Panc1 (cell line): ENCODE data around the gene MYO16. TPM values are rescaled to one million over a fixed set of nuclear protein-coding genes. Genes with fewer than 3 reads are reported as not detected.

Experiments used
- ATAC-seq: fragments of 200-7000 bp; cut with Tn5 transposase; 2 replicates; pipeline ENCODE4 v1.9.1; 2020; ENCODE audit warnings: mild to moderate bottlenecking, moderate library complexity
- BruUV-seq: library from RNA; stranded (reverse); fragments of 400-500 nt; replicated peaks from 2 replicates; lab custom pipeline; 2021; lab: Mats Ljungman, UMichigan
- CTCF ChIA-PET: fragments of 300-600 bp; sonication (Branson Sonifier 250); formaldehyde crosslinking; loops from one replicate; lab custom pipeline; 2022; ENCODE audit warnings: antibody characterized with exemption; lab: Charles Lee
- POLR2A ChIA-PET: fragments of 300-600 bp; sonication (Branson Sonifier 250); formaldehyde crosslinking; loops from one replicate; lab custom pipeline; 2022; ENCODE audit warnings: antibody characterized with exemption; lab: Charles Lee
- DNase-seq: peaks from one replicate; pipeline ENCODE4 v3.0.0-alpha.2; 2010; ENCODE audit warnings: low read depth, low spot score
- H3K27ac ChIP-seq: 2 replicates; pipeline ENCODE4 v1.5.1; 2011; ENCODE audit warnings: mild to moderate bottlenecking, low read length, inconsistent platforms
- H3K27me3 ChIP-seq: fragments of 200-500 bp; sonication (Bioruptor generic); 2 replicates; pipeline ENCODE4 v1.6.0; 2014; ENCODE audit warnings: low read length, inconsistent platforms; ENCODE audit not compliant: control insufficient read depth, insufficient read depth
- H3K36me3 ChIP-seq: fragments of 200-500 bp; sonication (Bioruptor generic); 2 replicates; pipeline ENCODE4 v1.5.1; 2014; ENCODE audit warnings: inconsistent platforms, mild to moderate bottlenecking, low read length, moderate library complexity; ENCODE audit not compliant: control insufficient read depth, insufficient read depth
- H3K4me1 ChIP-seq: 2 replicates; pipeline ENCODE4 v1.5.1; 2011; ENCODE audit warnings: inconsistent platforms, mild to moderate bottlenecking, low read length, moderate library complexity; ENCODE audit not compliant: control insufficient read depth, insufficient read depth
- H3K4me3 ChIP-seq, 2 experiments: 2 replicates each; pipeline ENCODE4 v1.5.1; 2011 to 2012; ENCODE audit warnings: low read depth in 2 of 2, low read length in 2 of 2, mild to moderate bottlenecking in 2 of 2, inconsistent platforms in 1 of 2, moderate library complexity in 1 of 2
- H3K9me3 ChIP-seq: fragments of 200-500 bp; sonication (Bioruptor generic); 2 replicates; pipeline ENCODE4 v1.5.1; 2014; ENCODE audit warnings: low read depth, mild to moderate bottlenecking, inconsistent platforms, low read length, moderate library complexity; ENCODE audit not compliant: control insufficient read depth, insufficient read depth
- POLR2AphosphoS5 ChIP-seq: IDR thresholded peaks from 2 replicates; pipeline ENCODE4 v1.6.1; 2012; ENCODE audit warnings: mild to moderate bottlenecking, low read depth, low read length, moderate library complexity
- SIN3A ChIP-seq: IDR thresholded peaks from 2 replicates; pipeline ENCODE4 v1.6.1; 2012; ENCODE audit warnings: low read depth, mild to moderate bottlenecking, low read length, moderate library complexity, borderline replicate concordance; ENCODE audit not compliant: insufficient read depth
- TCF7L2 ChIP-seq: IDR thresholded peaks from 2 replicates; pipeline ENCODE4 v1.6.1; 2011; ENCODE audit warnings: mild to moderate bottlenecking, low read depth, low read length, inconsistent platforms
- in situ Hi-C: cut with HindIII; loops from 2 replicates; pipeline ENCODE4 v1.10.0; 2016; ENCODE audit warnings: low sequenced_read_pairs, low pct_unique_long_range_greater_than_20kb
- intact Hi-C: fragments of 100-400 bp; cut with micrococcal nuclease; formaldehyde crosslinking; loops from one replicate; pipeline ENCODE4 v1.10.0; 2022; ENCODE audit not compliant: unreplicated experiment
- total RNA-seq: library from RNA; stranded (reverse); gene quantifications from one replicate; pipeline ENCODE4 v1.2.1, GENCODE V29; 2021; ENCODE audit not compliant: unreplicated experiment
- TF ChIP-seq, protein P1 (sequence below), 2 experiments: IDR thresholded peaks; 2 replicates each; pipeline ENCODE4 v1.6.1; 2011 to 2012; ENCODE audit warnings: low read depth in 2 of 2, control low read depth in 1 of 2, low read length in 1 of 2, mild to moderate bottlenecking in 1 of 2, moderate library complexity in 1 of 2; ENCODE audit not compliant: insufficient read depth in 1 of 2
- TF ChIP-seq, protein P2 (sequence below): fragments of 450-650 bp; IDR thresholded peaks from 2 replicates; pipeline ENCODE4 v1.5.1; 2017; ENCODE audit warnings: mild to moderate bottlenecking

Gene MYO16
- total RNA-seq, 1 experiment from 2014 or later, result 0.08 TPM

DNA sequence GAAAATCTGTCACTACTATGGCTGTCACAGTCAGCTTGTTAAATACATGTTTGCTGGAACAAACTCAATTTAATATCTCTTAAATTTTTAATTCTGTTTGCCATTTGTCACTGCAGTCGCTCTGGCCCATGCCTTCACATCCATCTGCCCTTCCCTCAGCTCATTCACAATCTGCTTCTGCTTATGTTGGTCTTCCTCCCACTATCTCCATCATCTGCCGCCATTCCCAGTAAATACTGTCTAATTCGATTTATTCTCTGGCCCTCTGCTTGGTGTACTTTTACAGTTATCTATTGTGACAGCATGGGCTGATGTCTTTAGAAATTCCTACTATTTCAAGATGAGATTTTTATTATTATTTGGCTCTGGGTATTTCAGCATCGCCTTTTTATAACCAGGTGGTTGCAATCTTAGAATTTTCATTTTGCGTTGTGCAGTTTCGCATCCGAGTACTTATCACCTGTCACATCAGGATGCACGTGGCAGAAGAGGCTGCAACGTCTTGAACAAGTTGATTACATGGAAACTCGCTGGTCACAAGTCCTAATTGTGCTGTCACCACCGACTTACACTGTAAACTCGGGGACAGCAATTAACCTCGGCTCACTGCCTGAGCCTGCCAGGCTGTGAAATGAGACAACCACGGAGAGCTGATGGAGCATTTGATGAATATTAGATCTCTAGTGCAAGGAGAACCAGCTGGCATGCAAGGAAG is 158.4 kb downstream of the MYO16 start:
- TF ChIP-seq POLR2AphosphoS5 (no peak), SIN3A (no peak), TCF7L2 (no peak)
- TF ChIP-seq, protein P1, sequence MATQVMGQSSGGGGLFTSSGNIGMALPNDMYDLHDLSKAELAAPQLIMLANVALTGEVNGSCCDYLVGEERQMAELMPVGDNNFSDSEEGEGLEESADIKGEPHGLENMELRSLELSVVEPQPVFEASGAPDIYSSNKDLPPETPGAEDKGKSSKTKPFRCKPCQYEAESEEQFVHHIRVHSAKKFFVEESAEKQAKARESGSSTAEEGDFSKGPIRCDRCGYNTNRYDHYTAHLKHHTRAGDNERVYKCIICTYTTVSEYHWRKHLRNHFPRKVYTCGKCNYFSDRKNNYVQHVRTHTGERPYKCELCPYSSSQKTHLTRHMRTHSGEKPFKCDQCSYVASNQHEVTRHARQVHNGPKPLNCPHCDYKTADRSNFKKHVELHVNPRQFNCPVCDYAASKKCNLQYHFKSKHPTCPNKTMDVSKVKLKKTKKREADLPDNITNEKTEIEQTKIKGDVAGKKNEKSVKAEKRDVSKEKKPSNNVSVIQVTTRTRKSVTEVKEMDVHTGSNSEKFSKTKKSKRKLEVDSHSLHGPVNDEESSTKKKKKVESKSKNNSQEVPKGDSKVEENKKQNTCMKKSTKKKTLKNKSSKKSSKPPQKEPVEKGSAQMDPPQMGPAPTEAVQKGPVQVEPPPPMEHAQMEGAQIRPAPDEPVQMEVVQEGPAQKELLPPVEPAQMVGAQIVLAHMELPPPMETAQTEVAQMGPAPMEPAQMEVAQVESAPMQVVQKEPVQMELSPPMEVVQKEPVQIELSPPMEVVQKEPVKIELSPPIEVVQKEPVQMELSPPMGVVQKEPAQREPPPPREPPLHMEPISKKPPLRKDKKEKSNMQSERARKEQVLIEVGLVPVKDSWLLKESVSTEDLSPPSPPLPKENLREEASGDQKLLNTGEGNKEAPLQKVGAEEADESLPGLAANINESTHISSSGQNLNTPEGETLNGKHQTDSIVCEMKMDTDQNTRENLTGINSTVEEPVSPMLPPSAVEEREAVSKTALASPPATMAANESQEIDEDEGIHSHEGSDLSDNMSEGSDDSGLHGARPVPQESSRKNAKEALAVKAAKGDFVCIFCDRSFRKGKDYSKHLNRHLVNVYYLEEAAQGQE (IDR thresholded peaks at IDR 0.05; ENCODE audit: insufficient read depth in 1 of 2, low read depth in 2 of 2, low read length in 1 of 2), result no peak
- TF ChIP-seq, protein P2, sequence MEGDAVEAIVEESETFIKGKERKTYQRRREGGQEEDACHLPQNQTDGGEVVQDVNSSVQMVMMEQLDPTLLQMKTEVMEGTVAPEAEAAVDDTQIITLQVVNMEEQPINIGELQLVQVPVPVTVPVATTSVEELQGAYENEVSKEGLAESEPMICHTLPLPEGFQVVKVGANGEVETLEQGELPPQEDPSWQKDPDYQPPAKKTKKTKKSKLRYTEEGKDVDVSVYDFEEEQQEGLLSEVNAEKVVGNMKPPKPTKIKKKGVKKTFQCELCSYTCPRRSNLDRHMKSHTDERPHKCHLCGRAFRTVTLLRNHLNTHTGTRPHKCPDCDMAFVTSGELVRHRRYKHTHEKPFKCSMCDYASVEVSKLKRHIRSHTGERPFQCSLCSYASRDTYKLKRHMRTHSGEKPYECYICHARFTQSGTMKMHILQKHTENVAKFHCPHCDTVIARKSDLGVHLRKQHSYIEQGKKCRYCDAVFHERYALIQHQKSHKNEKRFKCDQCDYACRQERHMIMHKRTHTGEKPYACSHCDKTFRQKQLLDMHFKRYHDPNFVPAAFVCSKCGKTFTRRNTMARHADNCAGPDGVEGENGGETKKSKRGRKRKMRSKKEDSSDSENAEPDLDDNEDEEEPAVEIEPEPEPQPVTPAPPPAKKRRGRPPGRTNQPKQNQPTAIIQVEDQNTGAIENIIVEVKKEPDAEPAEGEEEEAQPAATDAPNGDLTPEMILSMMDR, result no peak
- Histone ChIP-seq H3K27ac (no peak overlapping the region), H3K9me3 (no peaks in the 10 kb centered on the region), H3K27me3 (no peaks in the 10 kb centered on the region), H3K36me3 (no peaks in the 10 kb centered on the region), H3K4me1 (no peaks in the 10 kb centered on the region), H3K4me3 (no peak overlapping the region)
- CTCF ChIA-PET, result no interaction called here
- DNase-seq (no peak), ATAC-seq (no peak)
- POLR2A ChIA-PET, result interaction anchor here (0.6 kb wide), 1 partner anchor 258 kb away, joined by 3 read pairs; no protein-coding TSS in a partner anchor
- intact Hi-C loops (no loop called here), in situ Hi-C loops (no loop called here)
- BruUV-seq, result no TSS peak

DNA sequence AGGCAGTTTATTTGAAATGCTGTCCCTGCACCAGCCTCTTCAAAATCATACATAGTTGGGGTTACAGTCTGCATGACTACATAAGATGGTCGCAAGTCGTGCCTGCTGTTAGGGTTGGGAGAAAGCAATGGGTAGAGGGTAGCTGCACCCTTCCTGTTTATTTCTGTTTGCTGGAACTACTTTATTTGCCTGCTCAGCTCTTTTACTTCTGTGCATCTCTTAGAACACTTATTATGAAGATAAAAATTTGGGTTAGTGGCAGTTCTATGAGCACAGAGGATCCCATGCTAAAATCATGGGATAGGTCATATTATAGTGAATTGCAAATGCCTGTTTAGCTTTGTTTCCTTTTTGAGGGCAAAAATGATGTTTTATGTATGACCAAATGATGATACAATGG is 160.1 kb downstream of the MYO16 start:
- no peaks in the 10 kb centered on the region for H3K36me3 ChIP-seq
- no TSS peak for BruUV-seq
- TF ChIP-seq POLR2AphosphoS5 (no peak), TCF7L2 (no peak), SIN3A (no peak)
- TF ChIP-seq, protein P2, result no peak
- no peaks in the 10 kb centered on the region for H3K9me3 ChIP-seq
- H3K4me1 ChIP-seq, result no peaks in the 10 kb centered on the region
- intact Hi-C loops (no loop called here), in situ Hi-C loops (no loop called here)
- H3K4me3 ChIP-seq, result no peak overlapping the region
- ATAC-seq, result no peak
- no peak overlapping the region for H3K27ac ChIP-seq
- H3K27me3 ChIP-seq, result no peaks in the 10 kb centered on the region
- CTCF ChIA-PET, result no interaction called here
- POLR2A ChIA-PET, result no interaction called here
- no peak for DNase-seq
